Endothelial cell of umbilical vein (primary cell): ENCODE measurements around the gene RBPJL. TPM values are rescaled to one million over a fixed set of nuclear protein-coding genes. Genes with fewer than 3 reads are reported as not detected.

Source experiments
- BruUV-seq: library from RNA; stranded (reverse); fragments of 400-500 nt; replicated peaks from 2 replicates; lab custom pipeline; 2021; lab: Mats Ljungman, UMichigan
- CTCF ChIA-PET: fragments of 300-600, 350-600 bp; sonication (Branson Sonifier 250); formaldehyde crosslinking; loops from one replicate; lab custom pipeline; 2021; ENCODE audit warnings: antibody characterized with exemption, inconsistent platforms; lab: Charles Lee
- POLR2A ChIA-PET: fragments of 300-600, 350-600 bp; sonication (Branson Sonifier 250); formaldehyde crosslinking; loops from one replicate; lab custom pipeline; 2021; ENCODE audit warnings: antibody characterized with exemption, inconsistent platforms; lab: Charles Lee
- DNase-seq: peaks from one replicate; pipeline ENCODE4 v3.0.0-alpha.2; 2011; ENCODE audit warnings: low read depth, low spot score
- FAIRE-seq: peaks from 2 replicates; lab custom pipeline; 2011; peaks lifted over from hg19 to GRCh38; lab: Jason Lieb, UNC
- H2AFZ ChIP-seq: 2 replicates; pipeline ENCODE4 v1.6.0; 2012; ENCODE audit warnings: low read depth, low read length, control low read depth, inconsistent platforms
- H3K27ac ChIP-seq: 2 replicates; pipeline ENCODE4 v1.5.1; 2011; ENCODE audit warnings: low read depth, mild to moderate bottlenecking, control low read depth, low read length, moderate library complexity; ENCODE audit not compliant: insufficient read depth
- H3K27me3 ChIP-seq, 2 experiments: 2 replicates each; pipeline versions ENCODE4 v1.6.0 to v1.6.1; 2011; ENCODE audit warnings: low read length in 2 of 2, mixed read lengths in 1 of 2; ENCODE audit not compliant: control insufficient read depth in 2 of 2, insufficient read depth in 2 of 2
- H3K36me3 ChIP-seq, 2 experiments: 2 replicates in 1 of 2; 3 replicates in 1 of 2; pipeline ENCODE4 v1.5.1; 2011; ENCODE audit warnings: low read length in 2 of 2, mild to moderate bottlenecking in 1 of 2, moderate library complexity in 1 of 2; ENCODE audit not compliant: control insufficient read depth in 2 of 2, insufficient read depth in 2 of 2; ENCODE audit errors: extremely low read depth in 1 of 2
- H3K4me1 ChIP-seq: 3 replicates; pipeline ENCODE4 v1.5.1; 2011; ENCODE audit warnings: mild to moderate bottlenecking, low read length; ENCODE audit not compliant: control insufficient read depth, insufficient read depth; ENCODE audit errors: extremely low read depth
- H3K4me2 ChIP-seq: 2 replicates; pipeline ENCODE4 v1.6.1; 2011; ENCODE audit warnings: low read length, control low read depth, mixed read lengths; ENCODE audit not compliant: insufficient read depth
- H3K4me3 ChIP-seq, 3 experiments: fragments of 200-600 bp in 1 of 3; sonication (generic), shearing (Covaris generic) in 1 of 3; replicated peaks in 1 of 3; 2 replicates each; pipeline ENCODE4 v1.5.1; 2011 to 2016; ENCODE audit warnings: control low read depth in 3 of 3, low read length in 3 of 3, mild to moderate bottlenecking in 2 of 3, inconsistent platforms in 1 of 3, low read depth in 1 of 3, moderate library complexity in 1 of 3; ENCODE audit not compliant: insufficient read depth in 1 of 3
- H3K79me2 ChIP-seq: 2 replicates; pipeline ENCODE4 v1.6.0; 2012; ENCODE audit warnings: low read length, inconsistent platforms; ENCODE audit not compliant: control insufficient read depth, insufficient read depth
- H3K9ac ChIP-seq: replicated peaks from 2 replicates; pipeline ENCODE3; 2011; ENCODE audit warnings: low read length, control low read depth; ENCODE audit not compliant: insufficient read depth; ENCODE audit errors: extremely low read depth
- H3K9me1 ChIP-seq: replicated peaks from 3 replicates; pipeline ENCODE4 v1.6.0; 2011; ENCODE audit warnings: mild to moderate bottlenecking, low read length; ENCODE audit not compliant: control insufficient read depth, insufficient read depth; ENCODE audit errors: extremely low read depth
- H3K9me3 ChIP-seq: replicated peaks from 2 replicates; pipeline ENCODE4 v1.5.1; 2012; ENCODE audit warnings: low read length, inconsistent platforms; ENCODE audit not compliant: control insufficient read depth, insufficient read depth
- H4K20me1 ChIP-seq: replicated peaks from 2 replicates; pipeline ENCODE3; 2011; ENCODE audit warnings: mild to moderate bottlenecking, low read length; ENCODE audit not compliant: control insufficient read depth, insufficient read depth; ENCODE audit errors: extremely low read depth
- EZH2 ChIP-seq: IDR thresholded peaks from 2 replicates; pipeline ENCODE4 v1.6.1; 2012; ENCODE audit warnings: borderline replicate concordance, low read depth, mild to moderate bottlenecking, moderate library complexity, low read length, inconsistent platforms; ENCODE audit not compliant: severe bottlenecking
- FOS ChIP-seq: IDR thresholded peaks from 2 replicates; pipeline ENCODE4 v1.6.1; 2011; ENCODE audit warnings: mild to moderate bottlenecking, low read length, moderate library complexity, borderline replicate concordance; ENCODE audit not compliant: insufficient read depth
- GATA2 ChIP-seq: IDR thresholded peaks from 2 replicates; pipeline ENCODE4 v1.7.0; 2011; ENCODE audit warnings: low read depth, mild to moderate bottlenecking, moderate library complexity, mixed read lengths, low read length; ENCODE audit not compliant: insufficient read length, insufficient read depth
- JUN ChIP-seq: IDR thresholded peaks from 2 replicates; pipeline ENCODE4 v1.6.1; 2011; ENCODE audit warnings: borderline replicate concordance, low read depth; ENCODE audit not compliant: insufficient read length, insufficient read depth
- MYC ChIP-seq: IDR thresholded peaks from one replicate; pipeline ENCODE4 v1.6.1; 2011; ENCODE audit warnings: mild to moderate bottlenecking, low read depth, low read length
- POLR2A ChIP-seq: IDR thresholded peaks from 2 replicates; pipeline ENCODE4 v1.6.1; 2012; ENCODE audit warnings: low read depth, mild to moderate bottlenecking, control low read depth, low read length
- POLR2AphosphoS5 ChIP-seq: IDR thresholded peaks from 2 replicates; pipeline ENCODE4 v1.6.1; 2012; ENCODE audit warnings: low read depth, mild to moderate bottlenecking, control low read depth, low read length, moderate library complexity; ENCODE audit not compliant: insufficient read depth
- dilution Hi-C: fragments of 300-500 bp; cut with MboI; formaldehyde crosslinking; loops from one replicate; pipeline ENCODE4 v1.15.0; 2019; ENCODE audit warnings: low sequenced_read_pairs; ENCODE audit not compliant: extremely low pct_ligation_motif_present
- intact Hi-C: fragments of 100-400 bp; cut with micrococcal nuclease; formaldehyde crosslinking; loops from one replicate; pipeline ENCODE4 v1.10.0; 2022
- polyA plus RNA-seq, 4 experiments: library from polyadenylated mRNA; depleted of rRNA in 3 of 4; stranded (reverse) in 3 of 4; unstranded in 1 of 4; fragments of >200 nt; gene quantifications; 2 replicates each; pipeline versions ENCODE4 v1.2.1 to v1.2.3, GENCODE V29; 2011 to 2012; ENCODE audit warnings: missing spikeins in 1 of 4
- total RNA-seq: library from RNA; stranded (reverse); gene quantifications from 2 replicates; pipeline ENCODE4 v1.2.3, GENCODE V29; 2021
- TF ChIP-seq, protein P1 (sequence below): IDR thresholded peaks from 2 replicates; pipeline ENCODE4 v1.6.1; 2011; ENCODE audit not compliant: insufficient read depth, insufficient read length
- TF ChIP-seq, protein P2 (sequence below), 2 donors: IDR thresholded peaks; 1 replicate in 1 of 2; 2 replicates in 1 of 2; pipeline ENCODE4 v1.5.1; 2011; ENCODE audit warnings: low read length in 2 of 2, mild to moderate bottlenecking in 2 of 2, moderate library complexity in 2 of 2, control low read depth in 1 of 2, inconsistent platforms in 1 of 2, low read depth in 1 of 2; ENCODE audit not compliant: insufficient read depth in 1 of 2; ENCODE audit errors: extremely low read depth in 1 of 2

Gene RBPJL
- total and polyA plus RNA-seq, 2 donors (not counting 3 experiments of a cell fraction or from before 2014, with no cell fraction given), result not detected

DNA sequence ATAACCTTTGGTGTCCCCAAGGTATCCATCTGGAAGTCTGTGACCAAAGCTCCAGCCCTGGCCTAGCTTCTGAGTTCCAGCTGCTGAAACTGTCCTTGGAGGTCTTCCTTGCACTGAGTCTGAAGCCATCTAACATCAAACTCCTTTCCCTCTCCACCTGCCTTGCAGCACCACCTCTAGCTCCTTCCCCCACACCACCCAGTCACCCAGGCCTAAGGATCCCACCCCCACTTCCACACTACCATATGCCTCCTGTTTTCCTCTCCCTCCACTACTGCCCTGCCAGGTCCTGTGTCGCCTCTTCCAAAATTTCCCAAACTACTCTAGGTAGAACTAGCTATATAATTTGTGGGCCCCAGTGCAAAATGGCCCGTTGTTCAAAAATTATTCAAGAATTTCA, 12.3 kb downstream of the RBPJL start:
- H3K4me2 ChIP-seq, result no peak overlapping the region
- ChIA-PET POLR2A (interaction anchor here (0.7 kb wide), 1 partner anchor 461 kb away, joined by 4 read pairs; no protein-coding TSS in a partner anchor), CTCF (interaction anchor here (0.7 to 15.2 kb wide), 38 partner anchors 10 to 460 kb away, joined by 3 to 389 read pairs (median 5); partner anchors contain the start of genes DBNDD2, PIGT, SDC4 and SYS1)
- no peaks in the 10 kb centered on the region for H4K20me1 ChIP-seq
- H3K27ac ChIP-seq, result no peak overlapping the region
- no peaks in the 10 kb centered on the region for H3K36me3 ChIP-seq
- no peaks in the 10 kb centered on the region for H3K9me1 ChIP-seq
- no peaks in the 10 kb centered on the region for H3K79me2 ChIP-seq
- H3K4me1 ChIP-seq, result no peaks in the 10 kb centered on the region
- no peak overlapping the region for H3K4me3 ChIP-seq
- TF ChIP-seq POLR2AphosphoS5 (no peak), FOS (no peak), JUN (no peak), EZH2 (no peak), MYC (no peak), POLR2A (no peak), GATA2 (no peak)
- TF ChIP-seq, protein P1, sequence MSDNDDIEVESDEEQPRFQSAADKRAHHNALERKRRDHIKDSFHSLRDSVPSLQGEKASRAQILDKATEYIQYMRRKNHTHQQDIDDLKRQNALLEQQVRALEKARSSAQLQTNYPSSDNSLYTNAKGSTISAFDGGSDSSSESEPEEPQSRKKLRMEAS, result no peak
- TF ChIP-seq, protein P2, sequence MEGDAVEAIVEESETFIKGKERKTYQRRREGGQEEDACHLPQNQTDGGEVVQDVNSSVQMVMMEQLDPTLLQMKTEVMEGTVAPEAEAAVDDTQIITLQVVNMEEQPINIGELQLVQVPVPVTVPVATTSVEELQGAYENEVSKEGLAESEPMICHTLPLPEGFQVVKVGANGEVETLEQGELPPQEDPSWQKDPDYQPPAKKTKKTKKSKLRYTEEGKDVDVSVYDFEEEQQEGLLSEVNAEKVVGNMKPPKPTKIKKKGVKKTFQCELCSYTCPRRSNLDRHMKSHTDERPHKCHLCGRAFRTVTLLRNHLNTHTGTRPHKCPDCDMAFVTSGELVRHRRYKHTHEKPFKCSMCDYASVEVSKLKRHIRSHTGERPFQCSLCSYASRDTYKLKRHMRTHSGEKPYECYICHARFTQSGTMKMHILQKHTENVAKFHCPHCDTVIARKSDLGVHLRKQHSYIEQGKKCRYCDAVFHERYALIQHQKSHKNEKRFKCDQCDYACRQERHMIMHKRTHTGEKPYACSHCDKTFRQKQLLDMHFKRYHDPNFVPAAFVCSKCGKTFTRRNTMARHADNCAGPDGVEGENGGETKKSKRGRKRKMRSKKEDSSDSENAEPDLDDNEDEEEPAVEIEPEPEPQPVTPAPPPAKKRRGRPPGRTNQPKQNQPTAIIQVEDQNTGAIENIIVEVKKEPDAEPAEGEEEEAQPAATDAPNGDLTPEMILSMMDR (IDR thresholded peaks at IDR 0.05; ENCODE audit: extremely low read depth in 1 of 2, insufficient read depth in 1 of 2, low read depth in 1 of 2, low read length in 2 of 2), result no peak
- BruUV-seq, result no TSS peak
- intact Hi-C loops (loop anchor here (1.0 kb wide), 7 partner anchors 10 to 452 kb away; partner anchors contain the start of gene SYS1), dilution Hi-C loops (no loop called here)
- peaks cover 20 to 24% of the 10 kb centered on the region in 2 experiments for H3K27me3 ChIP-seq
- FAIRE-seq (no peak), DNase-seq (no peak)
- no peak overlapping the region for H3K9ac ChIP-seq
- H3K9me3 ChIP-seq, result no peaks in the 10 kb centered on the region
- no peak overlapping the region for H2AFZ ChIP-seq
